CD14-positive monocyte (primary cell): Measurements from ENCODE around the gene MRNIP. TPM values are rescaled to one million over a fixed set of nuclear protein-coding genes. Genes with fewer than 3 reads are reported as not detected.

Experiments used
- DNase-seq, 3 donors: peaks; one replicate each; pipeline ENCODE4 v3.0.0-alpha.2; 2011 to 2022
- H2AFZ ChIP-seq: 2 replicates; pipeline ENCODE4 v1.6.0; 2012; ENCODE audit warnings: mild to moderate bottlenecking, low read depth, low read length, inconsistent platforms; ENCODE audit not compliant: insufficient read depth, poor library complexity, severe bottlenecking
- H3K27ac ChIP-seq, 2 donors: 1 replicate in 1 of 2; 2 replicates in 1 of 2; pipeline ENCODE4 v1.5.1; 2012 to 2013; ENCODE audit warnings: low read length in 2 of 2, control low read depth in 1 of 2, inconsistent platforms in 1 of 2, low read depth in 1 of 2, mild to moderate bottlenecking in 1 of 2
- H3K27me3 ChIP-seq, 2 donors: one replicate each; pipeline versions ENCODE4 v1.6.0 to v1.6.1; 2011 to 2013; ENCODE audit warnings: low read length in 2 of 2; ENCODE audit not compliant: control insufficient read depth in 2 of 2, insufficient read depth in 2 of 2
- H3K36me3 ChIP-seq, 2 donors: replicated peaks in 1 of 2; 1 replicate in 1 of 2; 2 replicates in 1 of 2; pipeline versions ENCODE4 v1.5.1 to v1.6.1; 2012 to 2013; ENCODE audit warnings: low read length in 2 of 2, control low read depth in 1 of 2, inconsistent platforms in 1 of 2, mild to moderate bottlenecking in 1 of 2; ENCODE audit not compliant: insufficient read depth in 2 of 2, control insufficient read depth in 1 of 2
- H3K4me1 ChIP-seq, 2 donors: 1 replicate in 1 of 2; 2 replicates in 1 of 2; pipeline versions ENCODE4 v1.5.1 to v1.6.1; 2012 to 2013; ENCODE audit warnings: low read length in 2 of 2, control low read depth in 1 of 2, inconsistent platforms in 1 of 2, mild to moderate bottlenecking in 1 of 2, moderate library complexity in 1 of 2; ENCODE audit not compliant: insufficient read depth in 2 of 2, control insufficient read depth in 1 of 2
- H3K4me2 ChIP-seq: replicated peaks from 2 replicates; pipeline ENCODE3; 2012; ENCODE audit warnings: low read length, moderate library complexity, mild to moderate bottlenecking; ENCODE audit not compliant: poor library complexity, severe bottlenecking; ENCODE audit errors: extremely low read depth
- H3K4me3 ChIP-seq, 3 experiments: fragments of 200-600 bp in 1 of 3; sonication (generic) in 1 of 3; replicated peaks in 1 of 3; 1 replicate in 2 of 3; 2 replicates in 1 of 3; pipeline ENCODE4 v1.5.1; 2011 to 2013; ENCODE audit warnings: low read length in 3 of 3, mild to moderate bottlenecking in 3 of 3, control low read depth in 2 of 3, low read depth in 2 of 3, inconsistent platforms in 1 of 3, moderate library complexity in 1 of 3
- H3K79me2 ChIP-seq: 2 replicates; pipeline ENCODE4 v1.6.0; 2012; ENCODE audit warnings: mild to moderate bottlenecking, control low read depth, inconsistent platforms, low read length, moderate library complexity; ENCODE audit not compliant: insufficient read depth
- H3K9ac ChIP-seq: 2 replicates; pipeline ENCODE4 v1.6.0; 2017; ENCODE audit warnings: low read length, mild to moderate bottlenecking; ENCODE audit not compliant: insufficient read depth, poor library complexity, severe bottlenecking
- H3K9me3 ChIP-seq, 2 donors: replicated peaks in 1 of 2; 1 replicate in 1 of 2; 2 replicates in 1 of 2; pipeline versions ENCODE4 v1.5.1 to v1.6.1; 2012 to 2013; ENCODE audit warnings: low read length in 2 of 2, control low read depth in 1 of 2; ENCODE audit not compliant: control insufficient read depth in 1 of 2, insufficient read depth in 1 of 2
- H4K20me1 ChIP-seq: 2 replicates; pipeline ENCODE4 v1.6.0; 2012; ENCODE audit warnings: mild to moderate bottlenecking, low read length, control low read depth, moderate library complexity; ENCODE audit not compliant: insufficient read depth
- H3K27ac Mint-ChIP-seq, 7 donors: one replicate each; pipeline ENCODE4 v1.8.0; 2020; ENCODE audit warnings: mild to moderate bottlenecking in 7 of 7, mixed read lengths in 7 of 7, moderate library complexity in 6 of 7, inconsistent platforms in 2 of 7
- H3K27me3 Mint-ChIP-seq, 3 donors: one replicate each; pipeline ENCODE4 v1.8.0; 2021 to 2022; ENCODE audit warnings: low read depth in 3 of 3, mild to moderate bottlenecking in 3 of 3, mixed read lengths in 3 of 3, moderate library complexity in 3 of 3, inconsistent platforms in 1 of 3
- H3K36me3 Mint-ChIP-seq, 2 donors: one replicate each; pipeline ENCODE4 v1.8.0; 2020; ENCODE audit warnings: mixed read lengths in 2 of 2, inconsistent platforms in 1 of 2, mild to moderate bottlenecking in 1 of 2
- H3K4me1 Mint-ChIP-seq: one replicate; pipeline ENCODE4 v1.8.0; 2020; ENCODE audit warnings: mild to moderate bottlenecking, mixed read lengths
- H3K4me3 Mint-ChIP-seq, 2 donors: one replicate each; pipeline ENCODE4 v1.8.0; 2020; ENCODE audit warnings: mild to moderate bottlenecking in 2 of 2, mixed read lengths in 2 of 2, moderate library complexity in 1 of 2
- H3K9me3 Mint-ChIP-seq, 7 donors: one replicate each; pipeline ENCODE4 v1.8.0; 2020 to 2022; ENCODE audit warnings: mixed read lengths in 7 of 7, mild to moderate bottlenecking in 6 of 7, moderate library complexity in 6 of 7, inconsistent platforms in 2 of 7
- CTCF ChIP-seq: fragments of 200-600 bp; IDR thresholded peaks from one replicate; pipeline ENCODE4 v1.8.0; 2022; ENCODE audit warnings: antibody characterized with exemption, mild to moderate bottlenecking
- WGBS: methylation state at CpG from one replicate; pipeline ENCODE4 v1.1.5; 2013; ENCODE audit warnings: missing lambda C conversion rate; ENCODE audit not compliant: insufficient coverage; 5-methylcytosine and 5-hydroxymethylcytosine counted together
- intact Hi-C, 2 donors: fragments of 100-400 bp; cut with micrococcal nuclease; formaldehyde crosslinking; loops; one replicate each; pipeline versions ENCODE4 v1.15.0 to v1.15.1; 2023
- polyA plus RNA-seq, 3 donors: library from polyadenylated mRNA; depleted of rRNA in 1 of 3; unstranded in 2 of 3; stranded (reverse) in 1 of 3; fragments of 300-500 nt in 2 of 3; fragments of >200 nt in 1 of 3; fragmentation: Illumina TruSeq in 2 of 3; gene quantifications; 1 replicate in 2 of 3; 2 replicates in 1 of 3; pipeline ENCODE4 v1.2.3, GENCODE V29; 2012 to 2021

The MRNIP gene
- polyA plus RNA-seq, 3 donors, result 1.2 to 23.0 (median 1.4) TPM

GRCh38 chr5:179852993-179853547, 5.5 kb downstream of the MRNIP start:
- peaks cover 0 to 2% (median 0%) of the 10 kb centered on the region in 3 donors for H3K27me3 Mint-ChIP-seq
- H3K4me3 ChIP-seq, result no peak overlapping the region
- peaks cover 6 to 8% of the 10 kb centered on the region in 2 donors for H3K36me3 Mint-ChIP-seq
- H3K27ac ChIP-seq, result peak overlapping the region in 1 of 2 donors; percentile 49
- H3K4me3 Mint-ChIP-seq, result peak overlapping the region; percentile 5 to 49
- peak overlapping the region; percentile 33 for H3K4me2 ChIP-seq
- peaks cover 11 to 24% of the 10 kb centered on the region in 2 donors for H3K36me3 ChIP-seq
- H3K27ac Mint-ChIP-seq, result peak overlapping the region in 5 of 7 donors; percentile 6 to 65 (median 60)
- H3K79me2 ChIP-seq, result no peaks in the 10 kb centered on the region
- intact Hi-C loops, result no loop called here
- DNase-seq, result peak in 2 of 3 donors; percentile 16 to 28
- no peaks in the 10 kb centered on the region for H4K20me1 ChIP-seq
- peak overlapping the region; percentile 32 for H2AFZ ChIP-seq
- peaks cover 14 to 20% of the 10 kb centered on the region in 2 donors for H3K4me1 ChIP-seq
- peaks cover 0 to 1% (median 0%) of the 10 kb centered on the region in 7 donors for H3K9me3 Mint-ChIP-seq
- H3K9me3 ChIP-seq, result no peaks in the 10 kb centered on the region
- peaks cover 20% of the 10 kb centered on the region for H3K4me1 Mint-ChIP-seq
- TF ChIP-seq CTCF, result no peak
- WGBS, result 100% methylated on average over 2 of the region's 8 CpGs
- peak overlapping the region; percentile 15 for H3K9ac ChIP-seq
- H3K27me3 ChIP-seq, result no peaks in the 10 kb centered on the region

GRCh38 chr5:179841621-179842020, 17.0 kb downstream of the MRNIP start:
- Histone ChIP-seq H3K79me2 (no peaks in the 10 kb centered on the region), H2AFZ (no peak overlapping the region), H3K27me3 (no peaks in the 10 kb centered on the region), H3K4me2 (no peak overlapping the region), H3K27ac (no peak overlapping the region), H3K9ac (no peak overlapping the region), H3K4me1 (peaks cover 0 to 3% of the 10 kb centered on the region in 2 donors), H4K20me1 (peaks cover 29% of the 10 kb centered on the region), H3K9me3 (peaks cover 0 to 4% of the 10 kb centered on the region in 2 donors), H3K36me3 (peaks cover 21% of the 10 kb centered on the region in 2 donors), H3K4me3 (no peak overlapping the region)
- DNase-seq, result no peak
- WGBS, result 95% methylated on average over 9 of the region's 9 CpGs
- Mint-ChIP-seq H3K4me3 (no peak overlapping the region), H3K27ac (peak overlapping the region in 2 of 7 donors; percentile 33 to 53), H3K4me1 (peaks cover 14% of the 10 kb centered on the region), H3K27me3 (peaks cover 0 to 2% (median 0%) of the 10 kb centered on the region in 3 donors), H3K36me3 (peaks cover 22 to 42% of the 10 kb centered on the region in 2 donors), H3K9me3 (peaks cover 3 to 12% (median 7%) of the 10 kb centered on the region in 7 donors)
- TF ChIP-seq CTCF, result no peak
- intact Hi-C loops, result loop anchor here in 1 of 2 donors (10.0 kb wide), 1 partner anchor 63 kb away; the partner anchor contains the start of gene TBC1D9B
